Dedifferentiated amniotic fluid mesenchymal stem cell (primary cell): ENCODE measurements around the gene OR4D5.

Experiments
- DNase-seq: peaks from one replicate; pipeline ENCODE4 v3.0.0-alpha.2; 2016; ENCODE audit errors: extremely low spot score

OR4D5 gene

GRCh38 chr11:123939317-123939716 lies at the start of gene OR4D5:
TSS of gene OR4D5 (plus strand) at chr11:123939617. CDS start at chr11:123939617, 0 bp downstream.
- DNase-seq: no peak

GRCh38 chr11:123892031-123892430 lies 47.4 kb upstream of the OR4D5 start:
- DNase-seq: no peak

- DNase-seq: no peak
These were observed 39.6 kb upstream of the OR4D5 start for GRCh38 chr11:123899792-123900191.

GRCh38 chr11:123901867-123902266 lies 37.5 kb upstream of the OR4D5 start, which contains the start of gene OR8D4:
TSS of gene OR8D4 (plus strand) at chr11:123902167. CDS start at chr11:123906432, 4,265 bp downstream.
- no peak for DNase-seq

- DNase-seq: no peak
These were observed 35.5 kb upstream of the OR4D5 start for GRCh38 chr11:123903932-123904331.

- DNase-seq: no peak
These were observed 34.5 kb upstream of the OR4D5 start for GRCh38 chr11:123904932-123905331.

GRCh38 chr11:123905826-123906225 lies 33.6 kb upstream of the OR4D5 start:
- DNase-seq: no peak

- DNase-seq: no peak
These were observed 18.5 kb upstream of the OR4D5 start for GRCh38 chr11:123920943-123921342.

GRCh38 chr11:123924027-123924426 lies 15.4 kb upstream of the OR4D5 start:
- DNase-seq: no peak

GRCh38 chr11:123942413-123942812 lies 3.0 kb downstream of the OR4D5 start:
- no peak for DNase-seq

- no peak for DNase-seq
These were observed 4.3 kb downstream of the OR4D5 start, which contains the start of gene OR6T1 for GRCh38 chr11:123943738-123944137. TSS of gene OR6T1 (minus strand) at chr11:123943838. CDS start at chr11:123943838, 0 bp downstream.

- no peak for DNase-seq
These were observed 5.7 kb downstream of the OR4D5 start for GRCh38 chr11:123945132-123945531.

- no peak for DNase-seq
These were observed 17.3 kb downstream of the OR4D5 start for GRCh38 chr11:123956752-123957151.

- DNase-seq: peak; percentile 31
These were observed 34.4 kb downstream of the OR4D5 start for GRCh38 chr11:123973816-123974215.

GRCh38 chr11:123976770-123977560 lies 37.5 kb downstream of the OR4D5 start:
- peak; percentile 8 for DNase-seq

- DNase-seq: peak; percentile 14
These were observed 38.4 kb downstream of the OR4D5 start, which contains the start of gene OR10S1 for GRCh38 chr11:123977731-123978347. TSS of gene OR10S1 (minus strand) at chr11:123977781. CDS start at chr11:123977664, 117 bp downstream.

GRCh38 chr11:123979311-123979710 lies 39.9 kb downstream of the OR4D5 start:
- no peak for DNase-seq
